Measurements from ENCODE around the gene TMEM121B.

TMEM121B gene

DNA sequence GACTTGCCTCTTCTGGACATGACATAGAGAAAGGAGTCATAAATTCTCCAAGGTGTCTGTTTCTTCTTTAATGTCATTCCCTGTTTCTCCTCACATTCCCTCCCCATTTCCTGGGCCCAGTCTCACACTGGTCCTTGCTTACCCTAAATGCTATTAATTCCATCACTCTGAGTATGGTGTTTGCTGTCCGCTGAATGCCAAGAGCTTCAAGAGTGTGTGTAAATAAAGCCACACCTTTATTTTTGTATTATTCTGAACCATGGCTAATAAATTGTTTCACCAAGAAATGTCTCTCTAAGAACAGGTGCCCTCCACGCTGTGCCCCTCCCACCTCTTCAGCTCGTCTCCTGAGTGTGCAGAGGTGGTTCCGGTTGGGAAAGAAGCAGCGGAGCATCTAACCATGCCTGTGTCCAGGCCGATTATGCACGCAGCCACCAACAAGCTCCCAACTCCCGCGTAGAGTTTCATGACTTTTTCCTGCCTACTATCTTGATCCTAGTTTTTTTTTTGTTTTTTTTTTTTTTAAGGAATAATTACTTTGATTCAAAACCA, 8.6 kb downstream of the TMEM121B start:
- DNase-seq (ENCODE audit: low read depth in 3 of 3, low spot score in 1 of 3), result no peak

- DNase-seq (ENCODE audit: low read depth in 3 of 3, low spot score in 1 of 3), result no peak
These were observed 10.2 kb downstream of the TMEM121B start for GRCh38 chr22:17110791-17111550.

- no peak for DNase-seq (ENCODE audit: low read depth in 3 of 3, low spot score in 1 of 3)
These were observed 11.2 kb downstream of the TMEM121B start for GRCh38 chr22:17109976-17110375.

DNA sequence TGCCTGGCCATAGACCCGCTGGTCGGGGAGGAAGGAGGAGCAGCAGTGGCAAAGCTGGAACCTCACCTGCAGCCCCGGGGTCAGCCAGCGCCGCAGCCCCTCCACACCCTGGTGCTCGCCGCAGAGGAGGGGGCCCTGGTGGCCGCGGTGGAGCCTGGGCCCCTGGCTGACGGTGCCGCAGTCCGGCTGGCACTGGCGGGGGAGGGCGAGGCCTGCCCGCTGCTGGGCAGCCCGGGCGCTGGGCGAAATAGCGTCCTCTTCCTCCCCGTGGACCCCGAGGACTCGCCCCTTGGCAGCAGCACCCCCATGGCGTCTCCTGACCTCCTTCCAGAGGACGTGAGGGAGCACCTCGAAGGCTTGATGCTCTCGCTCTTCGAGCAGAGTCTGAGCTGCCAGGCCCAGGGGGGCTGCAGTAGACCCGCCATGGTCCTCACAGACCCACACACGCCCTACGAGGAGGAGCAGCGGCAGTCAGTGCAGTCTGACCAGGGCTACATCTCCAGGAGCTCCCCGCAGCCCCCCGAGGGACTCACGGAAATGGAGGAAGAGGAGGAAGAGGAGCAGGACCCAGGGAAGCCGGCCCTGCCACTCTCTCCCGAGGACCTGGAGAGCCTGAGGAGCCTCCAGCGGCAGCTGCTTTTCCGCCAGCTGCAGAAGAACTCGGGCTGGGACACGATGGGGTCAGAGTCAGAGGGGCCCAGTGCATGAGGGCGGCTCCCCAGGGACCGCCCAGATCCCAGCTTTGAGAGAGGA, 11.9 kb downstream of the TMEM121B start:
- no peak for DNase-seq (ENCODE audit: low read depth in 3 of 3, low spot score in 1 of 3)

GRCh38 chr22:17108256-17109112, 12.7 kb downstream of the TMEM121B start:
- no peak for DNase-seq (ENCODE audit: low read depth in 3 of 3, low spot score in 1 of 3)

- DNase-seq (ENCODE audit: low read depth in 3 of 3, low spot score in 1 of 3), result no peak
These were observed 13.7 kb downstream of the TMEM121B start for GRCh38 chr22:17107547-17107810.

DNA sequence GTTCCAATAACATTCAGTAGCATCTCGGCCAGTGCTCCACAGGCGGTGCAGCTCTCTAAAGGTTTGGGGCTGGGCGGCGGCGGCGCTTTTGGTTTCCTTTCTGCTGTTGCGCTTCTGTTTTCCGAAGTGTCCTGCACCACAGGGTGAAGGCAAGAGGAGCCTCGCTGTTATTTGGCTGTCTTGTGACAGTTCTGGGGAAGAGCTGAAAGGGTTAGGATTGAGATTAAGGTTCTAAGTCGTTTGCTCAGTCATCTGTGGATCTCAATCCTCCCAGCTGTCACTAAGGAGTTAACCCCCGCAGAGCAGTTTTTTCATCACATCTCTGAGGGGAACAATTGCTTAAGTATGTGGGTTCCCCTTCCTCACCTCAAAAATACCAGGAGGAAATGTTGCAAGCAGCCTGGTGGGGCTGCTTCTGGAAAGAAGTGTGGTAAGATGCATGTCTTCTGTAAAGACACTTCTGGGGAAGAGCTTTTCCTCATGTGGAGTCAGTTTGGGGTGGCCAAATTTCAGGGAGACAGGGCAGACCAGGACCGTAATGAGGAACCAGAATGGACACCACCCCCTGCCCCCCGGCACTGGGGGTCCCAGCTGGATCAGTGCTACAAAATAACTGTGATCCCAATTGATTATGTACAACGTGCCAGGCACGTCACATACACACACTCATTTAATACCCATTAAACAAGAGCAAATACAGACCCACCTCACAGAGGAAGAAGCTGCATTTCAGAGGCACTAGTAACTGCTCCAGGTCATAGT, 14.2 kb downstream of the TMEM121B start:
- DNase-seq (ENCODE audit: low read depth in 3 of 3, low spot score in 1 of 3), result no peak

GRCh38 chr22:17106161-17106784, 14.9 kb downstream of the TMEM121B start:
- DNase-seq (ENCODE audit: low read depth in 3 of 3, low spot score in 1 of 3), result no peak

- DNase-seq (ENCODE audit: low read depth in 3 of 3, low spot score in 1 of 3), result no peak
These were observed 15.7 kb downstream of the TMEM121B start for GRCh38 chr22:17105143-17106129.

GRCh38 chr22:17104336-17104935, 16.7 kb downstream of the TMEM121B start:
- no peak for DNase-seq (ENCODE audit: low read depth in 3 of 3, low spot score in 1 of 3)

- DNase-seq (ENCODE audit: low read depth in 3 of 3, low spot score in 1 of 3), result no peak
These were observed 17.8 kb downstream of the TMEM121B start for GRCh38 chr22:17103351-17103750.

GRCh38 chr22:17102297-17102667, 18.9 kb downstream of the TMEM121B start:
- DNase-seq (ENCODE audit: low read depth in 3 of 3, low spot score in 1 of 3), result no peak

DNA sequence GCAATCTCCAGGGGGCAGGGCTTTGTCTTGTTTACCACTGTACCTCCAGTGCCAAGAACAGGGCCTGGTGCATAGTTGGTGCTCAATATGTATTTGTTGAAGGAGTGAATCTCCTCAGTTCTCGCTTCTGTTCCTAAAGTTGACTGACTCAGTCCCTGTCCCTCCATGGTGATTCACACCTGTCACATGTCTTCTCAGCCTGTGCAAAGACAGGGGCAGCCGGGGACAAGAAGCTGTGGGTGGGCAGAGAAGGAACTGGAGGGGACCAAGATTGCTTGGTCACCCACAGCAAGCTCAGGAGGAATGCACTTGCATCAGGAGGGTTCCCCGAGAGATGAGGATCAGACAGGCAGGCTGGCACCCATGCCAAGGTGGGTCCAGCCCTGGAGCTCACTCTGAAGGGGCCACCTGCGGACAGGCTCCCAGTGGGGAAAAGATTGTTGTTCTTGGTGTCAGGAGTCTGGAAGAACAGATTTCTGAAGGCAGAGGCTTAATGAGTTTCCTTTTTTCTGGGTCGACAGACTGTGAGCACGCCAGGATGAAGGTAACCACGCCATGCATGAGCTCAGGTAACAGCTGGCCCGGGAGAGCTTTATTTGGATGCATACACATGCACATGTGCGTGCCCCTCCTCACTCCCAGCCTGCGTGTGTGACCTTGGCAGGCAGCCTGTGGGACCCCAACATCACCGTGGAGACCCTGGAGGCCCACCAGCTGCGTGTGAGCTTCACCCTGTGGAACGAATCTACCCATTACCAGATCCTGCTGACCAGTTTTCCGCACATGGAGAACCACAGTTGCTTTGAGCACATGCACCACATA, 19.5 kb downstream of the TMEM121B start:
- DNase-seq (ENCODE audit: low read depth in 3 of 3, low spot score in 1 of 3), result no peak

DNA sequence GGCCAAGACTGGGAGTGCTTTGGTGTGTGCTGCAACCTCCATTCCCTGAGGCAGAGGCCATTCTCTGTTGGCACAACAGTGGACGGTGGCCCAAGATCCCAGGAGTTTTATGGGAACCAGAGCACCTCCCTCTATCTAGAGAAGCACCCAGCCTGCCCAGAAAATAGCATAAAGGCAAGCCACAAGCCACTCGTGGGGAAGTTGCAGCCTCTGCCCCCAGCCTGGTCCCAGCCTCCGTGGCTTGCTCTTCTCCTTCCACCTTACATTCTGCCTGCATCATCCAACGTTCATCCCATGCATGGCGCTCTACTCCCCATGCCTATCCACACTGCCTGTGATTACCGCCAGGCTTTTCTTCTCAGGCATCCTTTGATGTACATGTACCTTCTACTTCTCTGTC, 20.5 kb downstream of the TMEM121B start:
- no peak for DNase-seq (ENCODE audit: low read depth in 3 of 3, low spot score in 1 of 3)

- no peak for DNase-seq (ENCODE audit: low read depth in 3 of 3, low spot score in 1 of 3)
These were observed 22.8 kb downstream of the TMEM121B start for GRCh38 chr22:17098379-17098819.

- DNase-seq (ENCODE audit: low read depth in 3 of 3, low spot score in 1 of 3), result no peak
These were observed 23.5 kb downstream of the TMEM121B start for GRCh38 chr22:17097701-17098100.

DNA sequence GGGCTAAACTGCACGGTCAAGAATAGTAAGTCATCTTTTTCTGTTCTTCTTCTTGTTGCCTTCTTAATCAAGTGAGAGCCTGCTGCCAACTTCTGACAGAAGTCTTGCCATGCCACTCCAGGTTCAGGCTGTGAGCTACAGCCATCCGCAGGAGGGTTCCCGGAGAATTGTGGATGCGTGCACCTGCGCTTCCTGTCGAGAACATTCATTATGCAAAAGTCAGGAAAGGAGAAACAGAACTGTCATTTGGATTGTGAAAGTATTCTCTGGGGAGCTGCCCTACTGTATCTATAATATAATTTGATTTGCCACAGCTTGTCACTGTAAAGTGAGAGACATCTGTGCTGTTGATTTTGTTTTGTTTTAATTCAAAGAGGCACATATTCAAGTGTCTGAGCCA, 24.1 kb downstream of the TMEM121B start:
- DNase-seq (ENCODE audit: low read depth in 3 of 3, low spot score in 1 of 3), result no peak

- no peak for DNase-seq (ENCODE audit: low read depth in 3 of 3, low spot score in 1 of 3)
These were observed 25.1 kb downstream of the TMEM121B start for GRCh38 chr22:17096071-17096470.

Measured in stimulated activated CD4-positive, alpha-beta T cell treated with anti-CD3 and anti-CD28 coated beads, TNF-alpha, amount 100 ng/mL, for 1 hour (primary cell).